Osteoblast (primary cell): ENCODE results near the gene TRIOBP. TPM values are rescaled to one million over a fixed set of nuclear protein-coding genes. Genes with fewer than 3 reads are reported as not detected.

Experiments
- DNase-seq: peaks from one replicate; pipeline ENCODE4 v3.0.0; 2011; ENCODE audit warnings: low spot score, mixed read lengths; ENCODE audit not compliant: insufficient read length; ENCODE audit errors: missing footprints
- H2AFZ ChIP-seq: 2 replicates; pipeline ENCODE4 v1.6.0; 2011; ENCODE audit warnings: mild to moderate bottlenecking, low read length
- H3K27ac ChIP-seq: 2 replicates; pipeline ENCODE4 v1.5.1; 2011; ENCODE audit warnings: mild to moderate bottlenecking, low read depth, low read length, moderate library complexity
- H3K27me3 ChIP-seq: 2 replicates; pipeline ENCODE4 v1.6.0; 2012; ENCODE audit warnings: mild to moderate bottlenecking, control low read depth, inconsistent platforms, low read length, moderate library complexity; ENCODE audit not compliant: insufficient read depth
- H3K36me3 ChIP-seq: 2 replicates; pipeline ENCODE4 v1.5.1; 2011; ENCODE audit warnings: mild to moderate bottlenecking, low read length, control low read depth, moderate library complexity; ENCODE audit not compliant: insufficient read depth
- H3K4me1 ChIP-seq: 2 replicates; pipeline ENCODE4 v1.5.1; 2011; ENCODE audit warnings: mild to moderate bottlenecking, low read length, control low read depth, moderate library complexity; ENCODE audit not compliant: insufficient read depth
- H3K4me2 ChIP-seq: 2 replicates; pipeline ENCODE4 v1.6.0; 2011; ENCODE audit warnings: mild to moderate bottlenecking, low read length; ENCODE audit not compliant: insufficient read depth
- H3K4me3 ChIP-seq: fragments of 200-600 bp; sonication (generic); 3 replicates; pipeline ENCODE4 v1.5.1; 2012; ENCODE audit warnings: mild to moderate bottlenecking, low read length, inconsistent platforms; ENCODE audit not compliant: insufficient read depth
- H3K79me2 ChIP-seq: 2 replicates; pipeline ENCODE4 v1.6.0; 2012; ENCODE audit warnings: mild to moderate bottlenecking, low read length, control low read depth, inconsistent platforms; ENCODE audit not compliant: insufficient read depth
- H3K9me3 ChIP-seq: 2 replicates; pipeline ENCODE4 v1.5.1; 2011; ENCODE audit warnings: low read depth, low read length, control low read depth
- H4K20me1 ChIP-seq: 2 replicates; pipeline ENCODE4 v1.6.0; 2012; ENCODE audit warnings: mild to moderate bottlenecking, low read length, control low read depth; ENCODE audit not compliant: insufficient read depth
- total RNA-seq: library from RNA; depleted of rRNA; stranded (reverse); fragments of >200 nt; gene quantifications from 2 replicates; pipeline ENCODE4 v1.2.3, GENCODE V29; 2012
- TF ChIP-seq, protein P1 (sequence below): IDR thresholded peaks from 2 replicates; pipeline ENCODE4 v1.5.1; 2011; ENCODE audit warnings: mild to moderate bottlenecking, low read depth, low read length, moderate library complexity; ENCODE audit errors: extremely low read depth

TRIOBP gene
- total RNA-seq, 1 donor, result 162 TPM

DNA sequence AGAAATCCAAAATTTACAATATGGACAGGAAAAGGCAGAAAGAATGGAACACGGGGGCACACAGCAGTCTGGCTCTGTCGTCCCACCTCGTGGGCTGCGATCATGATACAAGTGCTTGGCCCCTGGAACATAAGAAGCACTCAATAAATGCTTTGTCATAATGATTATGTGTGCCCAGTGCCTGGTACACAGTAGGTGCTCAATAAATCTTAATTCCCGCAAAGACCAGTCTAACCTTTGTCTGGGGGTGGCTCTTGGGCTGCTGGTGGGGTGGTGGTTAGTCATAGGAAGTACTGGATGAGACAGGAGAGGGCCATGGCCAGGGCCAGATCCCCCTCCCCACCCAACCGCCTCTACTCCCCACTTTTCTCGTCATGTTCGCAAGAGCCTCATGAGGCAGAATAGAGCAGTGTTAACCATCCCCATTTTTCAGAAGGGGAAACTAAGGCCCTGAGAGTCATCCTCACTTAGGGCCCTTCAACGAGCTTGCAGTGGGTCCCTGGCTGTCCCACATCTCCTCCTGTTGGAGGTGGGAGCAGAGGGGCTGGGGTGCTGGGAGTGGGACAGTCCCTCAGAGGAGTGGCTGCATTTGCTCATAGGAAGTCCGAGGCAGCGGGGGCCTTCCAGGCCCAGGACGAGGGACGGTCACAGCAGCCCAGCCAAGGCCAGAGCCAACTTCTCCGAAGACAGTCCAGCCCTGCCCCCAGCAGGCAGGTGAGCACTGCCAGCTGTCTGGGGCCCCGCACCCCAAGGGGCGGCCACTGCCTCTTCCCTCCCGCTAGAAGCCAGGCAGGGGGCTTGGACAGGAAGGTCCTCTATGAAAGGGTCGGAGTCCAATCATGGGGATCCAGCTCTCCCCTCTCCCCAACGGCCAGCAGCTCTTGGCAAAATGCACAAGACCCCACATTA is 36.1 kb downstream of the TRIOBP start:
- TF ChIP-seq, protein P1, sequence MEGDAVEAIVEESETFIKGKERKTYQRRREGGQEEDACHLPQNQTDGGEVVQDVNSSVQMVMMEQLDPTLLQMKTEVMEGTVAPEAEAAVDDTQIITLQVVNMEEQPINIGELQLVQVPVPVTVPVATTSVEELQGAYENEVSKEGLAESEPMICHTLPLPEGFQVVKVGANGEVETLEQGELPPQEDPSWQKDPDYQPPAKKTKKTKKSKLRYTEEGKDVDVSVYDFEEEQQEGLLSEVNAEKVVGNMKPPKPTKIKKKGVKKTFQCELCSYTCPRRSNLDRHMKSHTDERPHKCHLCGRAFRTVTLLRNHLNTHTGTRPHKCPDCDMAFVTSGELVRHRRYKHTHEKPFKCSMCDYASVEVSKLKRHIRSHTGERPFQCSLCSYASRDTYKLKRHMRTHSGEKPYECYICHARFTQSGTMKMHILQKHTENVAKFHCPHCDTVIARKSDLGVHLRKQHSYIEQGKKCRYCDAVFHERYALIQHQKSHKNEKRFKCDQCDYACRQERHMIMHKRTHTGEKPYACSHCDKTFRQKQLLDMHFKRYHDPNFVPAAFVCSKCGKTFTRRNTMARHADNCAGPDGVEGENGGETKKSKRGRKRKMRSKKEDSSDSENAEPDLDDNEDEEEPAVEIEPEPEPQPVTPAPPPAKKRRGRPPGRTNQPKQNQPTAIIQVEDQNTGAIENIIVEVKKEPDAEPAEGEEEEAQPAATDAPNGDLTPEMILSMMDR, result no peak
- H3K27me3 ChIP-seq, result no peaks in the 10 kb centered on the region

GRCh38 chr22:37733625-37734401 is 37.0 kb downstream of the TRIOBP start:
- Histone ChIP-seq H4K20me1 (no peaks in the 10 kb centered on the region), H2AFZ (no peak overlapping the region), H3K4me3 (no peak overlapping the region), H3K79me2 (no peaks in the 10 kb centered on the region), H3K36me3 (no peaks in the 10 kb centered on the region), H3K27ac (no peak overlapping the region), H3K4me1 (peaks cover 5% of the 10 kb centered on the region), H3K27me3 (no peaks in the 10 kb centered on the region), H3K9me3 (no peaks in the 10 kb centered on the region), H3K4me2 (no peak overlapping the region)
- TF ChIP-seq, protein P1, result no peak
- no peak for DNase-seq

More for the DNA sequence above, 36.1 kb downstream of the TRIOBP start:
- Histone ChIP-seq H3K27ac (no peak overlapping the region), H2AFZ (no peak overlapping the region), H3K9me3 (no peaks in the 10 kb centered on the region), H4K20me1 (no peaks in the 10 kb centered on the region), H3K4me3 (no peak overlapping the region), H3K4me1 (peaks cover 1% of the 10 kb centered on the region), H3K79me2 (no peaks in the 10 kb centered on the region), H3K36me3 (no peaks in the 10 kb centered on the region), H3K4me2 (no peak overlapping the region)
- no peak for DNase-seq

DNA sequence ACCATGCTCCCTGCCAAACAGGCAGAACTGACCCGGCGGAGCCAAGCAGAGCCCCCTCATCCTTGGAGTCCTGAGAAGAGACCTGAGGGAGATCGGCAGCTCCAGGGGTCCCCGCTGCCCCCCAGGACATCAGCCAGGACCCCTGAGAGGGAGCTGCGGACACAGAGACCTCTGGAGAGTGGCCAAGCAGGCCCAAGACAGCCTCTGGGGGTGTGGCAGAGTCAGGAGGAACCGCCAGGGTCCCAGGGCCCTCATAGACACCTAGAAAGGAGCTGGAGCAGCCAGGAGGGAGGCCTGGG is 37.5 kb downstream of the TRIOBP start:
- Histone ChIP-seq H2AFZ (no peak overlapping the region), H3K4me3 (no peak overlapping the region), H3K4me1 (peaks cover 10% of the 10 kb centered on the region), H4K20me1 (no peaks in the 10 kb centered on the region), H3K27me3 (no peaks in the 10 kb centered on the region), H3K4me2 (no peak overlapping the region), H3K79me2 (no peaks in the 10 kb centered on the region), H3K36me3 (no peaks in the 10 kb centered on the region), H3K9me3 (no peaks in the 10 kb centered on the region), H3K27ac (no peak overlapping the region)
- DNase-seq, result no peak
- TF ChIP-seq, protein P1, result no peak

- H3K27me3 ChIP-seq, result no peaks in the 10 kb centered on the region
- no peaks in the 10 kb centered on the region for H3K36me3 ChIP-seq
- H2AFZ ChIP-seq, result no peak overlapping the region
- H3K4me3 ChIP-seq, result no peak overlapping the region
- no peak overlapping the region for H3K4me2 ChIP-seq
- H4K20me1 ChIP-seq, result no peaks in the 10 kb centered on the region
- H3K27ac ChIP-seq, result no peak overlapping the region
- TF ChIP-seq, protein P1, result peak; percentile 47
- no peaks in the 10 kb centered on the region for H3K9me3 ChIP-seq
- peak; percentile 93 for DNase-seq
- H3K79me2 ChIP-seq, result no peaks in the 10 kb centered on the region
- peaks cover 12% of the 10 kb centered on the region for H3K4me1 ChIP-seq
Observed at GRCh38 chr22:37734964-37735451, 38.2 kb downstream of the TRIOBP start.
